Activated CD4-positive, alpha-beta memory T cell treated with anti-CD3 and anti-CD28 coated beads, Interleukin-2, amount 10 ng/mL, durations not matched to agents 7 days and 5 days (primary cell): ENCODE measurements around the gene ACAD9. TPM values are rescaled to one million over a fixed set of nuclear protein-coding genes. Genes with fewer than 3 reads are reported as not detected.
A peak's percentile ranks its signal among the peaks of the same experiment; 100 is the strongest.
"Not testable (repeated sequence)": the region's sequence is repeated elsewhere in the genome, so short reads cannot be mapped to it uniquely, and the experiment has no call there.

ENCODE experiments used
- CTCF ChIA-PET: fragments of 350-600 bp; sonication (Branson Sonifier 250); formaldehyde crosslinking; loops from one replicate; lab custom pipeline; 2021; ENCODE audit warnings: antibody characterized with exemption, inconsistent platforms; lab: Charles Lee
- POLR2A ChIA-PET: fragments of 350-600 bp; sonication (Branson Sonifier 250); formaldehyde crosslinking; loops from one replicate; lab custom pipeline; 2021; ENCODE audit warnings: antibody characterized with exemption; lab: Charles Lee
- DNase-seq: peaks from one replicate; pipeline ENCODE4 v3.0.0-alpha.2; 2020
- H3K27ac Mint-ChIP-seq: one replicate; pipeline ENCODE4 v1.8.0; 2021; ENCODE audit warnings: mild to moderate bottlenecking, mixed read lengths
- H3K27me3 Mint-ChIP-seq: one replicate; pipeline ENCODE4 v1.8.0; 2021; ENCODE audit warnings: mixed read lengths
- H3K36me3 Mint-ChIP-seq: one replicate; pipeline ENCODE4 v1.8.0; 2021; ENCODE audit warnings: low read depth, mixed read lengths
- H3K4me1 Mint-ChIP-seq: one replicate; pipeline ENCODE4 v1.8.0; 2021; ENCODE audit warnings: mixed read lengths
- H3K4me3 Mint-ChIP-seq: one replicate; pipeline ENCODE4 v1.8.0; 2021; ENCODE audit warnings: mild to moderate bottlenecking, mixed read lengths
- H3K9me3 Mint-ChIP-seq: one replicate; pipeline ENCODE4 v1.8.0; 2021; ENCODE audit warnings: mixed read lengths
- total RNA-seq, 2 experiments: library from RNA; stranded (reverse); gene quantifications; one replicate each; pipeline ENCODE4 v1.2.3, GENCODE V29; 2021

Gene ACAD9
- 10 to 100 TPM; 42.7 to 48.4 TPM for total RNA-seq

DNA sequence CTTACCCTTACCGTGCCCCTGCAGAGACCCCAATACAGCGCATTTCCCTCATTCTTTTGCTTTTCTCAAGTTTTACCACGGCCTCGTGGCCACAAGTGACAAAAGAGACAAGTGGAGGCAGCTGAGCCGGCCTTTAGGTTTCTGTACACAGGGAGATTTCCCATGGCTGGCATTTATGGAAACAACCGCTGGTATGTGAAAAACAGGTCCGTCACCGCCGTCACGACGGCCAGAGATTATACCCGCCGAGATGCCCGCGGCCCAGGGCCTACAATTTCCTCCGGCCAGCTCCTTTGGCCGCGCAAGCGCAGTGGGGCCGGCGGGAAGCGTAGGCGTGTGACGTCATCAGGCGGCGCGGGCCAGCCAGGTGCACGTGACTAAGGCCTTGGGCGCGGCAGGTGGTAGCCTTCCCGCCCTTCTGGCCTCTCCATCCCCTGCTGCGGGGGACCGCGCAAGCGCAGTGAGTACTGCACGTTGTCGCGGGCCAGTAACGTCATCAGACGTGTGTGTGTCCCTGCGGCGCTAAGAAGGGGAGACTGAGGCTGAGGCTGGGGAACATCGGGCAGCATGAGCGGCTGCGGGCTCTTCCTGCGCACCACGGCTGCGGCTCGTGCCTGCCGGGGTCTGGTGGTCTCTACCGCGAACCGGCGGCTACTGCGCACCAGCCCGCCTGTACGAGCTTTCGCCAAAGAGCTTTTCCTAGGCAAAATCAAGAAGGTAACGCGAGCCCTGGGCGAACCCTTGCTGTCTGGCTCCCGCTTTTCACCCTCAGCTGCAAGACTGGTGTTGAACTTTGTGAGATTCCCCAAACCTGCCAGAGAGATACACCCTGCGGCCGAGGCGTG lies at the start of gene ACAD9:
Gene ACAD9, plus strand, starts transcription at position 496 of the 845 bp plus-strand sequence. Its CDS starts 72 bp downstream, at position 568.
- ChIA-PET POLR2A (interaction anchor here (0.5 to 4.1 kb wide), 41 partner anchors 9 to 562 kb away, joined by 3 to 45 read pairs (median 4); partner anchors contain the start of genes COPG1, IFT122, MBD4 and RAB43), CTCF (interaction anchor here (0.7 to 6.5 kb wide), 16 partner anchors 9 to 271 kb away, joined by 3 to 34 read pairs (median 6); no protein-coding TSS in a partner anchor)
- Mint-ChIP-seq H3K36me3 (peaks cover 39% of the 10 kb centered on the region), H3K9me3 (no peaks in the 10 kb centered on the region), H3K4me1 (peaks cover 64% of the 10 kb centered on the region), H3K27me3 (peaks cover 3% of the 10 kb centered on the region), H3K27ac (peak within 1 kb of the TSS; percentile 86), H3K4me3 (peak within 1 kb of the TSS; percentile 85)
- peak; percentile 98 for DNase-seq

DNA sequence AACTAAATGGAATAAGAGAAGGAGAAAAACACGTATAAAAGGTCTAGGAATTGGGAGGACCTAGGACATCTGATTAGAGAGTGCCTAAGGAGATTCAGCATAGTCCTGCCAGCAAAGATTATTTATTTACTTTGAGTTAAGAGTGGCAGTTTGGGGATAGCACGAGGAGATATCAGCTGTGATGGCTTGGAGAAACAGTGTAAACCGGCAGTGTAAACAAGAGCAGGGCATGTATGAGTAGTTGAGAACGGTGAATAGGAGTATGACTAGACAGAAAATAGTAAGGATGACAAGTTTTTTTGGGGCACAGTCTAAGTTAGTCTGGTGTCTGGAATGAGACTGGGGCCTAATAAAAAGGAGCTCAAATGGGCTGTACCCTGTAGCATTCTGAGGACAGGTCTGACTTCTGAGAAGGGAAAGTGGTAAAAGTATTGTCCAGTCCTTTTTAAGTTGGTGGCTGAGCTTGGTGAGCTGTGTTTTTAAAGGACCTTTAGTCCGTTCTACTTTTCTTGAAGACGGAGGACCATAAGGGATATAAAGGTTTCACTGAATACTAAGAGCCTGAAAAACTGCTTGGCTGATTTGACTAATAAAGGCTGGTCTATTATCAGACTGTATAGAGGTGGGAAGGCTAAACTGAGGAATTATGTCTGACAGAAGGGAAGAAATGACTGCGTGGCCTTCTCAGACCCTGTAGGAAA lies 49.3 kb upstream of the ACAD9 start:
- H3K4me3 Mint-ChIP-seq, H3K27ac Mint-ChIP-seq, POLR2A ChIA-PET, H3K36me3 Mint-ChIP-seq, H3K4me1 Mint-ChIP-seq, DNase-seq, H3K9me3 Mint-ChIP-seq, CTCF ChIA-PET, H3K27me3 Mint-ChIP-seq: not testable (repeated sequence)

DNA sequence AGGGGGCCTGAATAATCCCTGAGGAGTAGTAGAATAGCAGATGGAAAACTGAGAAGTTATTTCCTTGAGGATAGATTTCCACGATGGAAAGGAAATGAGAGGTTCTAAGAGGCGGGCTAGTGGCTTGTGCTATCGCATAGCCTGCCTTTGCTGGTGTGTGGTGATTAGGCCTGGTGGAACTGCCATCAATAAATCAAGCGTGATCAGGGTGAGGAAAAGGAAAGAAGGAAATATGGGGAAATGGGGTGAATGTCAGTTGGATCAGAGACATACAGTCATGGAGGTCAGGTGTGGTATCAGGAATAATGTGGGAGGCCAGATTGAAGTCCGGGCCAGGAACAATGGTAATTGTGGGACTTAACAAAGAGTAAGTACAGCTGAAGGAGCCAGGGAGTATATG lies 48.7 kb upstream of the ACAD9 start:
- H3K4me3 Mint-ChIP-seq, H3K36me3 Mint-ChIP-seq: not testable (repeated sequence)

DNA sequence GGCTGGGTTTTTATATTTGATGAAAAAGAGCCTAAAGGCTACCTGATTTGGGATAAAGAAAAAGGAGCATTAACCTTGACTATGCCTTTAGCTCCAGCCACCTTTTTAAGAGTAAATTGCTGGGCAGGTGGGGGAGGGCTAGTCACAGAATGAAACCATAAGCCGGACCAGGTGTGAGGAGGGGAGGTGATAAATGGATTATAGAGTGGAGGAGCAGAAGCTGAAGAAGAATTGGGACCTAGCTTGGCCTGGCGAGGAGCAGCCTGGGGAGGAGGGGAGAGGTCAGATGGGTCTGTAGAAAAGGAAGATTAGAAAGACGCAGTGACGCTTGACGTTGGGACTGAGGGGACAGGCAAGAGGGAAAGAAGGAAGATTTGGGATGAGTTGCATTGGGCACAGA lies 46.4 kb upstream of the ACAD9 start:
- H3K36me3 Mint-ChIP-seq, DNase-seq, H3K4me3 Mint-ChIP-seq, POLR2A ChIA-PET, H3K9me3 Mint-ChIP-seq, H3K27me3 Mint-ChIP-seq, H3K27ac Mint-ChIP-seq, H3K4me1 Mint-ChIP-seq, CTCF ChIA-PET: not testable (repeated sequence)

More for the DNA sequence above, 48.7 kb upstream of the ACAD9 start:
- DNase-seq, H3K4me1 Mint-ChIP-seq, H3K27ac Mint-ChIP-seq, H3K27me3 Mint-ChIP-seq, POLR2A ChIA-PET, H3K9me3 Mint-ChIP-seq, CTCF ChIA-PET: not testable (repeated sequence)

DNA sequence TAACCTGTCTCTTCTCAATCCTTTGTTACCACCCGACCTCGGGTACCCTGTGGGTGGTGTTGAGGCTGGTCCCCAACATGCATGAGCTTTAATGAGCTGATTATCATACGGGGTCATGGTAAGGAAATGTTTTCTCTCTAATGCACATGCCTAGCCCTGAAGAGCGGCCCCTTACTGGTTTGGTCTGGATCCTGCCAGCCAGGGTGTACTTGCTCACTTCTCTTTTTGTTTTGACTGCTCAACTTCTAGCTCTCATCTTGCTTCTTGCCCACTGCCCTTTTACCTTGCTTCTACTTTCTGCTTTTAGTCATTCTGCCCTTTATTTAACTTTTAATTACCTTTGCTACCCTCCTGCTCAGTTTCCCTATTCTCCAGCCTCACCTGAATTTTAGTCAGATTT lies 44.3 kb upstream of the ACAD9 start:
- no peak overlapping the region for H3K4me3 Mint-ChIP-seq
- H3K27ac Mint-ChIP-seq = no peak overlapping the region
- DNase-seq = no peak
- no peaks in the 10 kb centered on the region for H3K9me3 Mint-ChIP-seq
- no peaks in the 10 kb centered on the region for H3K36me3 Mint-ChIP-seq
- POLR2A ChIA-PET = no interaction called here
- no peaks in the 10 kb centered on the region for H3K4me1 Mint-ChIP-seq
- CTCF ChIA-PET = no interaction called here
- H3K27me3 Mint-ChIP-seq = peaks cover 3% of the 10 kb centered on the region

DNA sequence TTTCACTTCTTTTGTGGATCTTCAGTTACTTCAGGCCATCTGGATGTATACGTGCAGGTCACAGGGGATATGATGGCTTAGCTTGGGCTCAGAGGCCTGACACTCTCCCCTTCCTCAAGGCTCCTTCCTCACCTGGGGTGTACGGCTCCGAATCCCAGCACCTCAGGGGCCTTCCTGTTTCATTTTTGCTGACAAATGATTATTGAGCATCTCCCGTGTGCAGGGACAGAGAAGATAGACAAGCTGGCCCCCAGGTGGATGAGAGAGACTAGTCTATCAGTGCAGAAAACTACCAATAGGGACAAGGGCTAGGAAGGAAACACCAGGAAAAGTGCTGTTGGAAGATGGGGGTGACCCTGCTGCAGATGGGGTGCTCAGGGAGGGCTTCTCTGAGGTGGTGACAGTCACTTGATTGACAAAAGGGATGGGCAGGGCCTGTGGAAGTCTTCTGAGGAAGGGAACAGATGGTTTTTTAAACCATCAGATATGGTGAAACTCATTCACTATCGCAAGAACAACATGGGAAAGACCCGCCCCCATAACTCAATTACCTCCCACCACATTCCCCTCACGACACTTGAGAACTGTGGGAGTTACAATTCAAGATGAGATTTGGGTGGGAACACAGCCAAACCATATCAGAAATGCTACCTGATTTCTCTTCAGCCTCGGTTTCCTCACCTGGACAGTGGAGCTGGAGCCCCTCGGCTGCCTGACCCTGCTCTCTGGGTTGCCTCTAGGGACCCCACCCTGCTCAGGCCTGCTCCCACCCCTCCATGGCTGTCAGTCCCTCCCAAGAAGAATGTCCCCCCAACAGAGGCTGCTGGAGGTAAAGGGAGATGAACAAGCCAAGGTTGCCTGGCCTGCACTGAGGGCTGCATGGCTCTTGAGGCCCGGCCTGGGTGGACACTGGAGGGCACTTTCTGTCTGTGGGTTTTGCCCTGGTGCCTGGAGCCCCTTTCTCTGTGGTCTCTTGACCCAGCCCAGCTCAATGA lies 37.2 kb upstream of the ACAD9 start:
- Mint-ChIP-seq H3K4me1 (peaks cover 16% of the 10 kb centered on the region), H3K36me3 (no peaks in the 10 kb centered on the region), H3K27me3 (peaks cover 2% of the 10 kb centered on the region), H3K4me3 (no peak overlapping the region), H3K9me3 (no peaks in the 10 kb centered on the region), H3K27ac (no peak overlapping the region)
- POLR2A ChIA-PET = no interaction called here
- CTCF ChIA-PET = no interaction called here
- DNase-seq = no peak

DNA sequence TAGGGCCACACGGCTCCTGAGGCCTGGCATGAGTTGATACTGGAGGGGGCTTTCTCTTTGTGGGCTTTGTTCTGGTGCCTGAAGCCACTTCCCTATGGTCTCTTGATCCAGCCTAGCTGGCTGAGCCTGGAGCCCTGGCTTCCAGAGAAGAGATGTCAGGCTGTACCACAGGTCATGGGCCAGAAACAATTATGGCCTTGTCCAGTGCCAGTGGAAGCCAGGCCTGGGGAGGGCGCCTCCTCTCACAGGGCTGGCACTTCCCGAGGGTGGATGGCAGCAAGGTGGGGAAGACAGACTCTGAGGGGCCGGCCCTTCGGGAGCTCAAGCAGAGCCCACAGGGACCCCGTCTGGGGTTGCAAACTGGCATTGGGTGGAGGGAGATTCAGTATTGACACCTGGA lies 34.9 kb upstream of the ACAD9 start:
- H3K4me1 Mint-ChIP-seq = peaks cover 16% of the 10 kb centered on the region
- H3K4me3 Mint-ChIP-seq = no peak overlapping the region
- no peak overlapping the region for H3K27ac Mint-ChIP-seq
- no peak for DNase-seq
- POLR2A ChIA-PET = interaction anchor here (1.2 to 3.3 kb wide), 2 partner anchors 34 to 227 kb away, joined by 4 to 22 read pairs; partner anchors contain the start of gene ACAD9
- H3K27me3 Mint-ChIP-seq = peaks cover 2% of the 10 kb centered on the region
- no peaks in the 10 kb centered on the region for H3K9me3 Mint-ChIP-seq
- CTCF ChIA-PET = no interaction called here
- H3K36me3 Mint-ChIP-seq = no peaks in the 10 kb centered on the region

DNA sequence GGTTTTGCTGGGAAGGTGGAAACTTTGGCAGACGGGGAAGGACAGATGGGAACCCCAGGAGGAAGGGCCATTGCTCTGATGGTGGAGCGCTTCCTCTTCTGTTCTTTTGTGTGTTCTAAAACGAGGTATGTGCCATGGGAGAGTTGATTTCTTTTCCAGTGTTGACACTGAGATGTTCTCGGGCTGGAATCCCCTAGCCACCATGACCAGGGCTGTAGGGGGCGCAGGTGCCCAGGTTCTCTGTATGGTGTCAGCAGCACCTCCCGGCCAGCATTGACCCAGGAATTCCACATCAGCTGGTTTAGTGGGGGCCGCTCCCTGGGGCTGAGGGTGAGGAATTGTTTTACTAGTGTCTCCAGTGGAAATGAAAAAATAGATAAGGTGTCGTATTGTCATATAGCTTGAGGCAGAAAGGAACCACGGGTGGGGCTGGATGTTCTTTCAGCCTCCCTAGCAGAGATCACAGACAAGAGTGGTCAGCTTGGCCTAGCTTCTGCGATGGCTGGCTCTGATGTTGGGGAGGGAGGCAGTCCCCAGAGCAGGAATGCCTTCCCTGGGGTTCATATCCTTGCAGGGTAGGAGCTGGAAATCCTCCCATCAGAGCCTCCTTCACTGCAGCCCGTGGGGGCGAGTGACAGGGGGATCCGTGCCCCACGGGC lies 34.2 kb upstream of the ACAD9 start:
- Mint-ChIP-seq H3K27ac (peak overlapping the region; percentile 4), H3K9me3 (no peaks in the 10 kb centered on the region), H3K4me3 (peak overlapping the region; percentile 34), H3K4me1 (peaks cover 16% of the 10 kb centered on the region), H3K27me3 (peaks cover 2% of the 10 kb centered on the region), H3K36me3 (no peaks in the 10 kb centered on the region)
- ChIA-PET POLR2A (interaction anchor here (0.7 to 3.3 kb wide), 6 partner anchors 33 to 228 kb away, joined by 3 to 22 read pairs (median 4); partner anchors contain the start of genes ACAD9 and RAB7A), CTCF (interaction anchor here (0.8 to 3.2 kb wide), 17 partner anchors 21 to 325 kb away, joined by 3 to 35 read pairs (median 3); partner anchors contain the start of gene ACAD9)
- no peak for DNase-seq

DNA sequence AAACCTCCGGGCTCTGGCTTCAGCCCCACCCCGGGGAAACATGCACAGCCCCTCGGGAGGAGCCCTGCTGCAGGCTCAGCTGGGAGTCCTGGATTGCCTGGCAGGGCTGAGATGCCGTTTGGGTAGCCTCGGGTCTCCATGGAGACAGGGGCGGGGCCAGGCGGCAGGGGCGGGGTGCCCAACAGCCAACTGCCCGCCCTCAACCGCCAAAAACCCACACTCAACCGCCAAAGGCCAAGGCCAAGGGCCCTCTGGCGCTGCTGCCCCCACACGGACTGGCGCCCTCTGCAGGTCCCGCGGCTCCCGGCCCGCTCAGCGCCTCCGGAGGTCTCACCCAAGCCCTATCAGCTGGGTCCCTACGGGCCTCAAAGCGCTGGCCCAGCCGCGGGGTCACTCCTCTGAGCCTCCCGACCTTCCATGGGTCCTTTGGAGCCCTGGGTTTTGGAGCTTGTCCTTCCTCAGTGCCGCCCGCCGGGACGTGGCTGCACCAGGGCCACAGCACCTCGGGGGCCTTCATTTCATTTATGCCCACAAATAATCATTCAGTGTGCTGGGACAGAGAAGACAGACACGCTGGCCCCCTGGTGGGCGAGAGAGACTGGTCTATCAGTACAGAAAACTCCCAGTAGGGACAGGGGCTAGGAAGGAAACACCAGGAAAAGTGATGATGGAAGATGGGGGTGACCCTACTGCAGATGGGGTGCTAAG lies 33.5 kb upstream of the ACAD9 start:
- Mint-ChIP-seq H3K4me3 (peak overlapping the region; percentile 55), H3K27me3 (peaks cover 2% of the 10 kb centered on the region), H3K27ac (peak overlapping the region; percentile 53), H3K36me3 (no peaks in the 10 kb centered on the region), H3K4me1 (peaks cover 16% of the 10 kb centered on the region), H3K9me3 (no peaks in the 10 kb centered on the region)
- CTCF ChIA-PET = interaction anchor here (0.6 to 3.2 kb wide), 19 partner anchors 22 to 367 kb away, joined by 3 to 35 read pairs (median 3); partner anchors contain the start of gene ACAD9
- POLR2A ChIA-PET = interaction anchor here (0.9 to 3.3 kb wide), 4 partner anchors 33 to 165 kb away, joined by 3 to 22 read pairs (median 11); partner anchors contain the start of gene ACAD9
- DNase-seq = peak; percentile 87

DNA sequence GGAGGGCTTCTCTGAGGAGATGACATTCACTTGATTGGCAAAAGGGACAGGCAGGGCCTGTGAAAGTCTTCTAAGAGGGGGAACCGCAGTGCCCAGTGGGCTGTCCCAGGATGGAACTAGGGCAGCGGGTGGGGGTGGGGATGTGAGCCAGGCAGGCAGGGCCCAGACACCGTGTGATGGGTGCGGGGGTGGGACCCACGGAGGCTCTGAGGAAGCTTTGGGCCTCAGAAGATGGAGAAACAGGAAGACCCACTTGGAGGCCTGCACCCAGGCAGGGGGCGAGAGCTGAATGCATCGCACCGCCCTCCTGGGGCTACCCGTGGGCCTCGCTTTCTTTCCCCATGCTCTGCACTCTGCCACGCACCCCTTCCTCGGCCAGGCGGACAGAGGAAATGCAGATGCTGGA lies 32.9 kb upstream of the ACAD9 start:
- no peaks in the 10 kb centered on the region for H3K9me3 Mint-ChIP-seq
- H3K27ac Mint-ChIP-seq = peak overlapping the region; percentile 53
- H3K36me3 Mint-ChIP-seq = no peaks in the 10 kb centered on the region
- DNase-seq = peak; percentile 23
- H3K4me1 Mint-ChIP-seq = peaks cover 16% of the 10 kb centered on the region
- H3K4me3 Mint-ChIP-seq = peak overlapping the region; percentile 55
- ChIA-PET POLR2A (interaction anchor here (0.9 to 3.3 kb wide), 3 partner anchors 32 to 166 kb away, joined by 3 to 22 read pairs (median 18); partner anchors contain the start of gene ACAD9), CTCF (interaction anchor here (0.6 to 3.2 kb wide), 15 partner anchors 24 to 366 kb away, joined by 3 to 35 read pairs (median 4); partner anchors contain the start of gene ACAD9)
- H3K27me3 Mint-ChIP-seq = peaks cover 1% of the 10 kb centered on the region
